OCI-LY3 (cell line): ENCODE results near the gene CLSTN2.

Source experiments
- H2AFZ ChIP-seq: fragments of 200-600, 300-600 bp; shearing (Covaris generic); 2 replicates; pipeline ENCODE4 v1.6.0; 2014; ENCODE audit warnings: antibody characterized with exemption, low read depth, low read length
- H3K27ac ChIP-seq: fragments of 200-600, 300-600 bp; sonication (generic); 2 replicates; pipeline ENCODE4 v1.5.1; 2014; ENCODE audit warnings: mild to moderate bottlenecking, low read length, moderate library complexity, mixed read lengths
- H3K27me3 ChIP-seq: fragments of 200-600, 300-600 bp; sonication (generic); 2 replicates; pipeline ENCODE4 v1.6.1; 2014; ENCODE audit warnings: low read depth, low read length, mixed read lengths
- H3K36me3 ChIP-seq: fragments of 200-600, 300-600 bp; sonication (generic); replicated peaks from 2 replicates; pipeline ENCODE3; 2014; ENCODE audit warnings: low read depth, low read length, mixed read lengths
- H3K4me1 ChIP-seq: fragments of 300-600, 200-600 bp; sonication (generic); 2 replicates; pipeline ENCODE4 v1.6.1; 2014; ENCODE audit warnings: low read length, mixed read lengths
- H3K4me2 ChIP-seq: fragments of 200-600, 300-600 bp; sonication (generic); 2 replicates; pipeline ENCODE4 v1.6.1; 2014; ENCODE audit warnings: low read length, mixed read lengths
- H3K4me3 ChIP-seq: fragments of 300-600, 200-600 bp; sonication (generic); 2 replicates; pipeline ENCODE4 v1.5.1; 2014; ENCODE audit warnings: antibody characterized with exemption, mild to moderate bottlenecking, low read length, moderate library complexity
- H3K79me2 ChIP-seq: fragments of 300-600, 200-600 bp; shearing (Covaris generic); 2 replicates; pipeline ENCODE4 v1.6.1; 2014; ENCODE audit warnings: mild to moderate bottlenecking, low read length, mixed read lengths
- H3K9ac ChIP-seq: fragments of 300-600, 200-600 bp; shearing (Covaris generic); 2 replicates; pipeline ENCODE4 v1.6.0; 2014; ENCODE audit warnings: mild to moderate bottlenecking, low read length, moderate library complexity
- H3K9me3 ChIP-seq: fragments of 200-600, 300-600 bp; shearing (Covaris generic); 2 replicates; pipeline ENCODE4 v1.6.1; 2014; ENCODE audit warnings: low read length, mixed read lengths; ENCODE audit not compliant: insufficient read depth
- H4K20me1 ChIP-seq: fragments of 200-600, 300-600 bp; sonication (generic); 2 replicates; pipeline ENCODE4 v1.6.1; 2016; ENCODE audit warnings: low read length, mixed read lengths; ENCODE audit not compliant: insufficient read depth
- EZH2phosphoT487 ChIP-seq: fragments of 200-600 bp; shearing (Covaris generic); IDR thresholded peaks from 2 replicates; pipeline ENCODE4 v1.6.1; 2018; ENCODE audit warnings: antibody characterized with exemption, mixed run types, low read depth
- TF ChIP-seq, protein P1 (sequence below): fragments of 200-600, 300-600 bp; sonication (generic); IDR thresholded peaks from 2 replicates; pipeline ENCODE4 v1.5.1; 2014; ENCODE audit warnings: antibody characterized with exemption, low read length, low read depth

Gene CLSTN2

DNA sequence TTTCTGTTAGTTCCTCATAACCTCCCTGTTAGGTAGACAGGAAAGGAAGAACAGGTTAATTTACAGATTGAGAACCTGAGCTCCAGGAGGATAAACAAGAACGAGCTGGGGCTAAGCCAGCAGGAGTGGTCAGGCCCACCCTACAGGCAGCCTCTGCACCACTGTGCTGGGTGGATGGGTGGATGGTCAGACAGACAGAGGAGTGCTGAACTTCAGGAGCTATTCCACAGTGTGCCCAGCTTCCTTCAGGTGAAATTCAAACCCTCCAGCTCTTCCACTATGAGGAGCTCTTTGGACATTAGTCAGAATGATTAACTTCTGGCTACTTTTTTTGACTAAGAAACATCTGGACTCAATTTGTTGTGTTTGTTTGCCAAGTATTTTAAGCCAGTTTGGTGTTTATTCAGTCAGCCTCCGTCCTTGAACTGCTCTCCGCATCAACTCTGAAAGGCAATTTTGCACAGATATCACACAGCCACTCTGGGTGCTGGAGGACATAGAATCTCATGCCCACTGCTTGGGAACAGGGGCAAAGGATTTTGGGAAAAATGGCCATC is 361.9 kb downstream of the CLSTN2 start:
- no peak overlapping the region for H3K4me2 ChIP-seq
- no peak overlapping the region for H2AFZ ChIP-seq
- H3K27ac ChIP-seq = no peak overlapping the region
- H3K36me3 ChIP-seq = no peaks in the 10 kb centered on the region
- no peaks in the 10 kb centered on the region for H3K9me3 ChIP-seq
- H3K4me3 ChIP-seq = no peak overlapping the region
- H4K20me1 ChIP-seq = no peaks in the 10 kb centered on the region
- no peaks in the 10 kb centered on the region for H3K4me1 ChIP-seq
- H3K79me2 ChIP-seq = no peaks in the 10 kb centered on the region
- TF ChIP-seq, protein P1, sequence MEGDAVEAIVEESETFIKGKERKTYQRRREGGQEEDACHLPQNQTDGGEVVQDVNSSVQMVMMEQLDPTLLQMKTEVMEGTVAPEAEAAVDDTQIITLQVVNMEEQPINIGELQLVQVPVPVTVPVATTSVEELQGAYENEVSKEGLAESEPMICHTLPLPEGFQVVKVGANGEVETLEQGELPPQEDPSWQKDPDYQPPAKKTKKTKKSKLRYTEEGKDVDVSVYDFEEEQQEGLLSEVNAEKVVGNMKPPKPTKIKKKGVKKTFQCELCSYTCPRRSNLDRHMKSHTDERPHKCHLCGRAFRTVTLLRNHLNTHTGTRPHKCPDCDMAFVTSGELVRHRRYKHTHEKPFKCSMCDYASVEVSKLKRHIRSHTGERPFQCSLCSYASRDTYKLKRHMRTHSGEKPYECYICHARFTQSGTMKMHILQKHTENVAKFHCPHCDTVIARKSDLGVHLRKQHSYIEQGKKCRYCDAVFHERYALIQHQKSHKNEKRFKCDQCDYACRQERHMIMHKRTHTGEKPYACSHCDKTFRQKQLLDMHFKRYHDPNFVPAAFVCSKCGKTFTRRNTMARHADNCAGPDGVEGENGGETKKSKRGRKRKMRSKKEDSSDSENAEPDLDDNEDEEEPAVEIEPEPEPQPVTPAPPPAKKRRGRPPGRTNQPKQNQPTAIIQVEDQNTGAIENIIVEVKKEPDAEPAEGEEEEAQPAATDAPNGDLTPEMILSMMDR = no peak
- no peak for TF ChIP-seq EZH2phosphoT487
- no peak overlapping the region for H3K9ac ChIP-seq
- no peaks in the 10 kb centered on the region for H3K27me3 ChIP-seq

DNA sequence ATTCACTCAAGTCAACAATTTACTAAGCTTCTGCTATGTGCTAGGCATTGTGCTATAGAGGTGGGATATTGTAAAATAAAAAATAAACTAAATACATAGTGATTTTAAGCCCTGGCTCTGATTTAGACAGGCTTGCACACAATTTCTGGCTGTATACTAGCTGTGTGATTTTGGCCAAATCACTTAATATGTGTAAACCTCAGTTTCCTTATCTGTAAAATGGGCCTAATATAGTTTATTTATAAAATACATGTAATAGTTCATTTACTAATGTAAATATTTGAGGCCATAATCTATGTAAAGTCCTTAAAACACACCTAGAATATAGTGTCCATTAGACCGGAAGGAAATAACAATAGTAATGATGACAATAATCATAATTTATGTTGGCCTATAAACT is 363.1 kb downstream of the CLSTN2 start:
- H3K27me3 ChIP-seq = no peaks in the 10 kb centered on the region
- TF ChIP-seq EZH2phosphoT487 = no peak
- TF ChIP-seq, protein P1 = no peak
- H3K79me2 ChIP-seq = no peaks in the 10 kb centered on the region
- H3K36me3 ChIP-seq = no peaks in the 10 kb centered on the region
- no peaks in the 10 kb centered on the region for H4K20me1 ChIP-seq
- no peaks in the 10 kb centered on the region for H3K4me1 ChIP-seq
- no peak overlapping the region for H3K4me2 ChIP-seq
- H3K9ac ChIP-seq = no peak overlapping the region
- H2AFZ ChIP-seq = no peak overlapping the region
- no peaks in the 10 kb centered on the region for H3K9me3 ChIP-seq
- H3K27ac ChIP-seq = no peak overlapping the region
- no peak overlapping the region for H3K4me3 ChIP-seq

DNA sequence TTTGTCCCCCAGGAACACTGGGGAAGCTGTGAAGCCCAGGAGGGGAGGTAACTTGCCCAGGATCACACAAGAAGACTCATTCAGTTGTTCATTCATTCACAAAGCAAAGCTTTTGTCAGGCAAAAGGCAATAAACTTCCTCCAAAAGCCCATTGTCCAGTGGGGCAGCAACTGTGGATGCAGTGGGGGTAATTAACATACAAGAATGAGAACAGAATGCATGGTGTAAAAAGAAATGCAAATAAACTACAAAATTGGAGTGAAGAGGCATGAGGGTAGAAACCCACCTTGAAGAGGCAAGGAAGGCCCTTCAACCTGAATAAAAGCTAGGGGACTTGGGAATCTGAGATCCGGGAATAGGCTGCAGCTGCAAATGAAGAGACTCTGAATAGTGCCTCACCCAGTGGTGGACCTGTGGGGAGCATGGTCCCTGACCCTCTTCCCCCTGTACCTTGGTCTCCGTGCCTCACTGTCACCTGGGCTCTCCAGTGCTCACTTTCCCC is 363.6 kb downstream of the CLSTN2 start:
- H2AFZ ChIP-seq = no peak overlapping the region
- no peak for TF ChIP-seq EZH2phosphoT487
- TF ChIP-seq, protein P1 = no peak
- no peak overlapping the region for H3K4me2 ChIP-seq
- H3K79me2 ChIP-seq = no peaks in the 10 kb centered on the region
- H3K9me3 ChIP-seq = no peaks in the 10 kb centered on the region
- H3K4me1 ChIP-seq = no peaks in the 10 kb centered on the region
- H3K36me3 ChIP-seq = no peaks in the 10 kb centered on the region
- no peaks in the 10 kb centered on the region for H3K27me3 ChIP-seq
- no peak overlapping the region for H3K9ac ChIP-seq
- H3K27ac ChIP-seq = no peak overlapping the region
- no peaks in the 10 kb centered on the region for H4K20me1 ChIP-seq
- no peak overlapping the region for H3K4me3 ChIP-seq

DNA sequence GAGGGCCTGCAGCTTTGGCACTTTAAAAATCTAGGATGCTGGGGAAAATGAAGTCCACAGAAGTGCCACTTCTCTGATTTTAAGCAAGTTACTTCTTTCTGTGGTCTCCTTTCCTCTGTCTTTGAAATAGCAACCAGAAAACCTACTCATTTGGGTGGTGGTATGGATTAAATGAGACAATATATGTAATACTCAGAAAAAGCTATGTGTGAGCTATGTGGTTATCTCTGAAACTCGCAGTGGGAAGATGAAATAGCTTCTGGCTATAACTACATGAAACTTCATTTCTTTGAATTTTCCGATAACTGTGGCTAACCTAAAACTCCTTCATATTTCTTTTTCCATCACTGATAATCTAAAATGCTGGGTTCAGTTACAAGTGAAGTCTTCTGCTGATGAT is 368.9 kb downstream of the CLSTN2 start:
- Histone ChIP-seq H3K9ac (no peak overlapping the region), H3K4me1 (no peaks in the 10 kb centered on the region), H3K4me3 (no peak overlapping the region), H3K27me3 (no peaks in the 10 kb centered on the region), H2AFZ (no peak overlapping the region), H3K36me3 (no peaks in the 10 kb centered on the region), H3K27ac (no peak overlapping the region), H4K20me1 (no peaks in the 10 kb centered on the region), H3K4me2 (no peak overlapping the region), H3K79me2 (no peaks in the 10 kb centered on the region), H3K9me3 (no peaks in the 10 kb centered on the region)
- TF ChIP-seq, protein P1 = no peak
- no peak for TF ChIP-seq EZH2phosphoT487
